ENCODE measurements around the gene EBF3. TPM values are rescaled to one million over a fixed set of nuclear protein-coding genes. Genes with fewer than 3 reads are reported as not detected.

Gene EBF3
- total RNA-seq, 1 experiment from 2014 or later, result not detected

DNA sequence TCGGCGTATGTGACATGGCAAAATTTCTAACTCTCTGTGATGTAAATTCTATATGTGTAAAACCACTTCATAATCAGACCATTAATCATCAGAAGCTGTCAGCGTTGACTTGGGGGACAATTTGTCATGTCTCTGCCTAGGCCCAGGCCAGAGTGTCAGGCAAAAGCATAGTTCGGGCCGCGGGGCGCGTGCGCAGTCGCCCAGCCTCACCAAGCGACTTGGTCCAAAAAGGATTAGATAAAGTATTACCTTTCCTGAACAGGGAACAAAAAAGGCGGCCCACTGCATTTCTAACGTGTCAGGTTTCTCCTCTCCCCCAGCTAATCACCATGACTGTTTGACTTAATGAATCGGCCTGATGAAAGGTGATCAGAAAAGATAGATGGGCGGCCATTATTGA is 114.2 kb downstream of the EBF3 start:
- intact Hi-C loops (cut with micrococcal nuclease; ENCODE audit: unreplicated experiment), result no loop called here
- CTCF ChIA-PET, result no interaction called here
- H3K4me3 Mint-ChIP-seq (ENCODE audit: low read depth, unreplicated experiment), result no peak overlapping the region

DNA sequence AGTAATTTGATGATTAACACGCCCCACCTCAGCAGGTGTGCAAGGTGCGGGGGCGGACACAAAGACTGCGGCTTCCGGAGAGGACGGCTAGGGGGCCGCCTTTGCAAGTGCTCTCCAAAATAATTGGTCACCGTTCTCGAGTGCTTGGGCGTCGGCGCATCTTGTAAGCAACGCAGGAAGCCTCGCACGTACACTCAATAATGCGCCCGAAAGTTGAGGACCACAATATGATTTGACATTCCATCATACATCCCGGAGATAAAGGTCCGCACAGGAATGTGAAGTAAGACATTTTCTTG is 114.7 kb downstream of the EBF3 start:
- DNase-seq, result no peak
- intact Hi-C loops (cut with micrococcal nuclease; ENCODE audit: unreplicated experiment), result no loop called here
- Mint-ChIP-seq H3K4me1 (ENCODE audit: low read depth, unreplicated experiment) (no peaks in the 10 kb centered on the region), H3K27me3 (ENCODE audit: unreplicated experiment) (no peaks in the 10 kb centered on the region), H3K27ac (ENCODE audit: unreplicated experiment) (no peak overlapping the region), H3K4me3 (ENCODE audit: low read depth, unreplicated experiment) (no peak overlapping the region), H3K36me3 (ENCODE audit: insufficient read depth, unreplicated experiment) (no peaks in the 10 kb centered on the region), H3K9me3 (ENCODE audit: low read depth, unreplicated experiment) (no peaks in the 10 kb centered on the region)
- no TSS peak for BruUV-seq (replicated peaks)
- CTCF ChIA-PET, result no interaction called here
- TF ChIP-seq, protein P1, sequence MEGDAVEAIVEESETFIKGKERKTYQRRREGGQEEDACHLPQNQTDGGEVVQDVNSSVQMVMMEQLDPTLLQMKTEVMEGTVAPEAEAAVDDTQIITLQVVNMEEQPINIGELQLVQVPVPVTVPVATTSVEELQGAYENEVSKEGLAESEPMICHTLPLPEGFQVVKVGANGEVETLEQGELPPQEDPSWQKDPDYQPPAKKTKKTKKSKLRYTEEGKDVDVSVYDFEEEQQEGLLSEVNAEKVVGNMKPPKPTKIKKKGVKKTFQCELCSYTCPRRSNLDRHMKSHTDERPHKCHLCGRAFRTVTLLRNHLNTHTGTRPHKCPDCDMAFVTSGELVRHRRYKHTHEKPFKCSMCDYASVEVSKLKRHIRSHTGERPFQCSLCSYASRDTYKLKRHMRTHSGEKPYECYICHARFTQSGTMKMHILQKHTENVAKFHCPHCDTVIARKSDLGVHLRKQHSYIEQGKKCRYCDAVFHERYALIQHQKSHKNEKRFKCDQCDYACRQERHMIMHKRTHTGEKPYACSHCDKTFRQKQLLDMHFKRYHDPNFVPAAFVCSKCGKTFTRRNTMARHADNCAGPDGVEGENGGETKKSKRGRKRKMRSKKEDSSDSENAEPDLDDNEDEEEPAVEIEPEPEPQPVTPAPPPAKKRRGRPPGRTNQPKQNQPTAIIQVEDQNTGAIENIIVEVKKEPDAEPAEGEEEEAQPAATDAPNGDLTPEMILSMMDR (IDR thresholded peaks at IDR 0.05; ENCODE audit: unreplicated experiment), result no peak

More for the DNA sequence above, 114.2 kb downstream of the EBF3 start:
- H3K27ac Mint-ChIP-seq (ENCODE audit: unreplicated experiment), result no peak overlapping the region
- TF ChIP-seq, protein P1 (IDR thresholded peaks at IDR 0.05; ENCODE audit: unreplicated experiment), result no peak
- no peaks in the 10 kb centered on the region for H3K36me3 Mint-ChIP-seq (ENCODE audit: insufficient read depth, unreplicated experiment)
- H3K9me3 Mint-ChIP-seq (ENCODE audit: low read depth, unreplicated experiment), result no peaks in the 10 kb centered on the region
- no TSS peak for BruUV-seq (replicated peaks)
- H3K4me1 Mint-ChIP-seq (ENCODE audit: low read depth, unreplicated experiment), result no peaks in the 10 kb centered on the region
- H3K27me3 Mint-ChIP-seq (ENCODE audit: unreplicated experiment), result no peaks in the 10 kb centered on the region
- DNase-seq, result no peak

DNA sequence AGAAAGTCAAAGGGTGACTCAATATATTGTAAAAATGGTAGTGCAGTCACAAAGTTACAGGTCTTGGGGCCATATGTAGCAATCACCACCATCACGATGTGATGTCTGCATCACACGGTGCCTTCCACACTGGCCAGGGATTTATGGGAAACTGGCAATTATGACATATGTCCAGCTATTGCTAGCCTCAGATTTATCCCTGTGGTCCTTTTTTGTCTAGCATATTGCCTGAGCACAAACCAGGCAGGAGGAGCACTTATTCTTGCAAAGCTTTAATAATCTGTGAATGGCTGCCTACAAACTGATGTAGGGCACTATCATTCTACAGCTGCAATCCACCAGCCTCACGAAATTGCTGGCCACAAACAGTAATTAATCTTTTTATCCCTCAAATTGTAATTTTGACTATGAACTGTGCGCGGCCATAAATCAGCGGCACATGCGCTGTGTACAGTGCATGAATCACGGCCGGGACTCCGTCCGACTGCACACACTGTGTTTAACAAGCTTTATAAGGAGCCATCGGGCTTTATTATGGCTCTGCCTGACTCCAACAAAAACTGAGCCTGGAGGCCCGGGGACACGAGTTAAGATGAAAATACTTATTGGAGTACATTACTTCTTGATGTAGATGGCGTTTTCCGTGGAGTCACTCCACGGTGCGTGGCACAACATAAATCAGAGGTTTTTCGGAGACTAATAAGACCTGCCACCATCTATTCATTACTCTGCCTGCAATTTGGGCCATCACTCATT is 115.2 kb downstream of the EBF3 start:
- no TSS peak for BruUV-seq (replicated peaks)
- H3K27ac Mint-ChIP-seq (ENCODE audit: unreplicated experiment), result no peak overlapping the region
- CTCF ChIA-PET, result no interaction called here
- TF ChIP-seq, protein P1 (IDR thresholded peaks at IDR 0.05; ENCODE audit: unreplicated experiment), result no peak
- intact Hi-C loops (cut with micrococcal nuclease; ENCODE audit: unreplicated experiment), result no loop called here
- no peaks in the 10 kb centered on the region for H3K36me3 Mint-ChIP-seq (ENCODE audit: insufficient read depth, unreplicated experiment)
- DNase-seq, result no peak
- H3K4me3 Mint-ChIP-seq (ENCODE audit: low read depth, unreplicated experiment), result no peak overlapping the region
- H3K27me3 Mint-ChIP-seq (ENCODE audit: unreplicated experiment), result no peaks in the 10 kb centered on the region
- no peaks in the 10 kb centered on the region for H3K9me3 Mint-ChIP-seq (ENCODE audit: low read depth, unreplicated experiment)
- H3K4me1 Mint-ChIP-seq (ENCODE audit: low read depth, unreplicated experiment), result no peaks in the 10 kb centered on the region

DNA sequence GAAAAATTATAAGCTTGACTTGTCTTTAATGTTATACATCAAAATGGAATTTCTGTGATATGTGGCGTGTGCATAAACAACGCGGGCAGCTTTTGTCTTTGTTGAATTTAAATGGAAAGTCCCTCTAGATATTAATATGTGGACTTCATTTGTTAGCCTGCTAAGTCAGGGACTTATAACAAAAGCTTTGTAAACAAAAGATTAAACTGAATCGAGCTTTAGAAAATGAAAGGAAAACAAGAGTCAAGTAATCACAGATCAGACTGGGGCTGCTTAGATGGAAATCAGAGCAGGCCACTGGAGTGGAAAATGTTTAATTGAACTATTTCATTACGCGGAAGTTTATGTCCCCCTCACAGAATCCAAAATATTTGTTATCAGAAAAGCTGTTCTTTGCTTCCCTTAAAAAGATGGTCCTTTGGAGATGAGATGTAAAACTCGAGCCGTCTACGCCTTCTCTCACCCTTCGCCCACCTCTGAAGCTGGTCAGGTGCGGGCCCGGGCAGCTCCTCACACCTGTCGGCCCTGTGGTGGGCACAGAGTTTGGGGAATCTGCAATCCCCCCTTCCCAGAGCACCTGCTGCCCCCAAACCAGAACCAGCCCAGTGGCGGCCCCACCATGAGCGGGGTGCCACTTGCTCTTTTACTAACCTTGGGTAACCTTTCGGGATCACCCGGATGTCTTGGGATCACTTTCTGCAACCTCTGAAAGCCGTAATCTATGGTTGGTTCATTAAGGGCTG is 116.2 kb downstream of the EBF3 start:
- DNase-seq, result no peak
- Mint-ChIP-seq H3K4me1 (ENCODE audit: low read depth, unreplicated experiment) (no peaks in the 10 kb centered on the region), H3K27me3 (ENCODE audit: unreplicated experiment) (no peaks in the 10 kb centered on the region), H3K4me3 (ENCODE audit: low read depth, unreplicated experiment) (no peak overlapping the region), H3K9me3 (ENCODE audit: low read depth, unreplicated experiment) (no peaks in the 10 kb centered on the region), H3K27ac (ENCODE audit: unreplicated experiment) (no peak overlapping the region), H3K36me3 (ENCODE audit: insufficient read depth, unreplicated experiment) (no peaks in the 10 kb centered on the region)
- intact Hi-C loops (cut with micrococcal nuclease; ENCODE audit: unreplicated experiment), result no loop called here
- BruUV-seq (replicated peaks), result no TSS peak
- CTCF ChIA-PET, result no interaction called here
- TF ChIP-seq, protein P1 (IDR thresholded peaks at IDR 0.05; ENCODE audit: unreplicated experiment), result no peak

Measured in Calu3 (cell line).